Activated CD8-positive, alpha-beta memory T cell treated with anti-CD3 and anti-CD28 coated beads, Interleukin-2, amount 50 U/mL, for 24 hours (primary cell): ENCODE measurements around the gene CD55.

Experiments used
- DNase-seq: peaks from one replicate; pipeline ENCODE4 v3.0.0-alpha.2; 2020; ENCODE audit errors: extremely low read depth

The CD55 gene

DNA sequence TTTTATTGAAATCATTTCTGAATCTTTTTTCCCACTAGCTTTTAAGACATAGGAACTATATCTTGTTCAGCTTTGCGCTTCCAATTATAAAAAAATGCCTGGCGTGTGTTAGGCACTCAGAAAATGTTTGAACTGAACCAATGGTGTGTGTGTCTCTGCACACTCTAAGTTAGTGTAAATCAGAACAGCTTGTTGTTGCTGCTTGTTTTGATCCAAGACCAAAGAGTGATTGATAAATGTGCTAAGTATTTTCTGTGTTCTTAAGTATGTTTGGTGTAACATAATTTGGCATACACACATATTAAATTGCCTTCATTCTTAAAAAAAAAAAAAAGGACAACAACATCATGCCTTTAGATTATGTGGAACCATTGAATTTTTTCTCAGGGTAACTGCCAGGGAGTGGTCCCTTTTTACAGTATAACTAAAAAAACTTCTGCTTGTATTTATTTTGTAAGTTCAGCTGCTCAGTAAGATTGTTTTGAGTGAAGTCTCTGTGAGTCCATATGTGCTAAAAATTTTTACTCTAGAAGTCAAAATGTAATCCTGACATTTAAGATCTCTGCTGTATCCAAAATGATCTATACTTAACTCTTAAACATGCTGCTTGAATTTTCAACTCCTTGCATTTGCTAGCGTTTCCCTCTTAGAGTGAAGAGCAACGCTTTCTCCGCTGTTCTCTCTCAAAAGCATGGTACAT lies 8.7 kb downstream of the CD55 start:
- no peak for DNase-seq

DNA sequence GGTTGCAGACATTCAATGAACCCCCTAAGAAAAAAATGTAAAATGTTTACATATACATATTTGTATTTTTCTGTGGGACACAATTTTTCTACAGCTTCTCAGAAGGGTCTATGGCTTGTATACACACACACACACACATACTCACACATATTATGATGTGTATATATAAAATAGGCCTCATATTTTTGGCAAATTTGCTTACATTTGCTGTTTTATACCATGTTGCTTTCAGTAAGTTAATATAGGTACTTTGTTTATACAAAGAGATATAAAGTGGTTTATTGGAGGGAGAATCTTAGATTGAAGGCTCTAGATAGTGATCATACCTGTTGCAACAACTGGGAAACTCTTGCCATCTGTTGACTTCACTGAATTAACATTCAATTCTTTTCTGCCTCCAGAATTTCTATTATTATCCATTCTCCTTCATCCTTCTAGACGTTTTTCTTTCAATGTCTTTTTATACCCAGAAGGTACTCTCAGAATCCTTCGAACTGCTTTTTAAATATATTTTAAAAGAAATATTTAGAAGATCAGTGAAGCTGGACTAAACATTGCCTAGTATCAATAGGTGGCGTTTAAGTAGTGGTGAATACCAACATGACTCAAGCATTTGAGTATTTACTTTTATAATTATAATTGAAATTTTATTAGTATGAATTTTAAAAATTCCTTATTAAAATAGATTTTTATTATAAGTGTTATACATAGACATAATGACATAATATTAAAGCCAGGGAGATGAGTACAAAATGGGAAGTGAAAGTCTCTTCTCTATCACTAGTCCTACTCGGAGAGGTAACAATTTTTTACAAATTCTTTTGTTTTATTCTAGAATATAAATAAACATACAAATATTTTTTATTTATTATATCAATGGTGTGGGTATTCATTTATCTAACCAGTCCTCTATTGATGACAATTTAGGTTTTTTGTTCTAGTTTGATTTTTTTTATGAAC lies 10.2 kb downstream of the CD55 start:
- DNase-seq, result no peak

DNA sequence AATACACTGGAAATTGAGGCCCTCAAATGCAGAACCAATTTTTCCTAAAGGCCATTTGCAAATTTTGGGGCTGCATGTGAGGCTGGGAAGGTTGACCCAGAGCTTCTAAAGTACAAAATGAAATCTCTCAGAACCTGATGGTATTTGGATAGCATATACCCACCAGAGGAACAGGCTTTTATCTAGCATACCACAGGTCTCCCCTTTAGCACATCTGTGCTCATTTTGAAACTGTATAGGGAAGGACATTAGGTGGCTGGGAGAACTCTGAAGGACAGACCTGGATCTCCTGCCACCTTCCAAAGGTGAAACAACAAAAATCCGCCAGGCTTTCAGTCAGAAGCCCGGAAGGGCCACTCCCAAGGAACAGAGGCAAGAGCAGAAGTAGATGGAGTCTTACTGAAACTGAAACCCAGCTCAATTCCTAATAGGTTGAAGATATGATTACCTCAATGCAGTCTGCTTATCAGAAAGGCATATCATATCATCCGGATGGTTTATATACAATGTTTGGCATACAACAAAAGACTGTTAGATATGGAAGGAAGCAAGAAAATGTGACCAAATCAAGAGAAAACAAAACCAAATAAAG lies 11.6 kb downstream of the CD55 start:
- no peak for DNase-seq

DNA sequence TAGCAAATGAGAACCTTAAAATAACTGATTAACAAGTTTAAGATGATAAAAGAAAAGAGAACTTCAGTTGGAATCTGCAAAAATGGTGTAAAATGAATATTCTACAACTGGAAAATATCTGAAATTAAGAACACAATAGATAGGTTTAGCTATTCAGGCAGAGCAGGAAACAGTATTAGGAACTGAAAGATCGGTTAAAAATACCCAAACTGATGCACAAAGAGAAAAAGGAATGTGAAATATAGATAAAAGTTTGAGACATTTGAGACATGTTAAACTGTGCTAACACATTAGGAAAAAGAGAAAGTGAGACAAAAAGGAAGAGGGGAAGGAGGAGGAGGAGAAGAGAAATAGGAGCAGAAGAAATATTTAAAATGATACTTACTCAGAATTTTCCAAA lies 12.1 kb downstream of the CD55 start:
- DNase-seq, result no peak

DNA sequence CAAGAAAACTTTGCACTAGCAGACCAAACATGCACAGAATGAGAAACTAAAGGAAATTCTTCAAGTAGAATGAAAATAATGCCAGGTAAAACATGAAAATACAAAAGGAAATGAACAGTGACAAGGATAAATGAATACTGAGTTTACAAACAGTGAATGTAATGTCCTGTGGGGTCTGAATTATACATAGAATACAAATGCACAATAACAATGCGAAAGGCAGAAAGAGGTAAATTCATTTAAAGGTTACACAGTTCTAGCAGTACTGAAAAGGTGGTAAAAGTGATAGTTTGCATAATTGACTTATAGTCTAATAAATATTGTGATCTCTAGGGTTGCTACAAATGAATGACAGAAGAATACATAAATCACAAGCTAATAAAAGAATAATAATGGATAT lies 12.9 kb downstream of the CD55 start:
- no peak for DNase-seq

DNA sequence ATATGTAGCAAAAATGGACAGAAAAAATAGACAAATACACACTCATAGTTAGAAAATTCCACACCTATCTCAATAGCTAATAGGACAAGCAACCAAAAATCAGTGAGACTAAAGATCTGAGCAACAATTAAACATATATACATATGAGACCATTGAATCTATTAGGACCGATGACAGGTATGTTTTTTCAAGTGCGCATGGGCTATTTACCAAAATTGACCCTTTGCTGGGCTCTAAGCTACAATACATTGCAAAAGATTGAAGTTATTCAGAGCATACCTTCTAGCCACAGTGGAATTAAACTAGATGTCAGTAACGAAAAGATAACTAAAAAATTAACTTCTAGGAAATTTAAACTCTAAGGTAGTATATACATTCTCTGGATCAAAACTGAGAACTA lies 13.7 kb downstream of the CD55 start:
- no peak for DNase-seq

DNA sequence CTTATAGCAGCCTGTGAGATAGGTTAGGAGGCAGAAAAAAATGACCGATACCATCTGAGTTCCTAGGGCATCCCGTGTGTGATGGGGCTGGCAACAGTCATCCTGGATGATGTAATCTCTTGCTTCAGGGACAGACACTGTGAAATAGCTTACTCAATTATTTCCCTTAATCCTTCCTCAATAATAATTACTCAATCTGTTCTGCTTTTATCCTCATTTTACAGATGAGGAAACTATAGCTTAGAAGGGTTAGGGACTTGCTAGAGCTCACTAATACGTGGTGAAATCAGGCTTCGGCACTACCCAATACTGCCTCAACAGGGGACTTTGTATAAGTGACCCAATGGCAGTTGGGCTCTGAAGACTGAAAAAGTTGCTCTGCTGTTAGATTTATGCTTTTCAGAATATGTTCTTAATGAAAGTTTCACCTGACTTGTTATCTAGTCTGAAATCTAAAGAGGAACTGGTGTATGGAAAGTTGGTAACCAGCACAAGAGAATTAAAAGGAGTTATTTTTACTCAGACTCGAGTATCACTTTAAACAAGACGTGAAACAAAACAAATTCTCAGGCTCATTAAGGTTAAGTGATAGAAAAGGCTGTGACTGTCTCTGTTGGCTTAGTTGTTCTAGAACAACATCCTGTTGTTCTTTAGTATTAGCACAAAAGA lies 14.4 kb downstream of the CD55 start:
- no peak for DNase-seq

DNA sequence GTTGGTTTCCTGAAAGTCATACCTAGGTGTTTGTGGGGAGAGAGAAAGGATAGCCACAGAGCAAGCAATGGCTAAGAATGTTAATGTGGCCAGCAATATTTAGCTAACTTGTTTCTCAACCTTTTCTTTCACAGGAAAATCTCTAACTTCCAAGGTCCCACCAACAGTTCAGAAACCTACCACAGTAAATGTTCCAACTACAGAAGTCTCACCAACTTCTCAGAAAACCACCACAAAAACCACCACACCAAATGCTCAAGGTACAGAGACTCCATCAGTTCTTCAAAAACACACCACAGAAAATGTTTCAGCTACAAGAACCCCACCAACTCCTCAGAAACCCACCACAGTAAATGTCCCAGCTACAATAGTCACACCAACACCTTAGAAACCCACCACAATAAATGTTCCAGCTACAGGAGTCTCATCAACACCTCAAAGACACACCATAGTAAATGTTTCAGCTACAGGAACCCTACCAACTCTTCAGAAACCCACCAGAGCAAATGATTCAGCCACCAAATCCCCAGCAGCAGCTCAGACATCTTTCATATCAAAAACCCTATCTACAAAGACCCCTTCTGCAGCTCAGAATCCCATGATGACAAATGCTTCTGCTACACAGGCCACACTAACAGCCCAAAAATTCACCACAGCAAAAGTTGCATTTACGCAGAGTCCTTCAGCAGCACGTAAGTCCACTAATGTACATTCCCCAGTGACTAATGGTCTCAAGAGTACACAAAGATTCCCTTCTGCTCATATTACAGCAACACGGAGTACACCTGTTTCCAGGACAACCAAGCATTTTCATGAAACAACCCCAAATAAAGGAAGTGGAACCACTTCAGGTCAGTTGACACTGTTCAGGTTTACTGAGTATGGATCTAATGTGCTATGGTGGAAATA lies 15.3 kb downstream of the CD55 start:
- no peak for DNase-seq

DNA sequence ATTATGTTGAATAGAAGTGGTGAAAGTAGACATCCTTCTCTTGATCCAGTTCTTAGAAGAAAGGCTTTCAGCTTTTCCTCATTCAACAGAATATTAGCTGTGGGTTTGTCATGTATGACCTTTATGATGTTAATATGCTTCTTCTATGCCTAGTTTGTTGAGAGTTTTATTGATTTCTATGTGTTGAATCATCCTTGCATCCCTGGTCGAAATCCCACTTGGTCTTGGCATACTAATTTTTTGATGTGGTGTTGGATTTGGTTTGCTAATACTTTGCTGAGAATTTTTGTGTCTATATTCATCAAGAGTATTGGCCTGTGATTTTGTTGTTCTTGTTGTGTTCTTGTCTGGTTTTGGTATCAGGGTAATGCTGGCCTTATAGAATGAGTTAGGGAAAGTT lies 20.9 kb downstream of the CD55 start:
- DNase-seq, result no peak

DNA sequence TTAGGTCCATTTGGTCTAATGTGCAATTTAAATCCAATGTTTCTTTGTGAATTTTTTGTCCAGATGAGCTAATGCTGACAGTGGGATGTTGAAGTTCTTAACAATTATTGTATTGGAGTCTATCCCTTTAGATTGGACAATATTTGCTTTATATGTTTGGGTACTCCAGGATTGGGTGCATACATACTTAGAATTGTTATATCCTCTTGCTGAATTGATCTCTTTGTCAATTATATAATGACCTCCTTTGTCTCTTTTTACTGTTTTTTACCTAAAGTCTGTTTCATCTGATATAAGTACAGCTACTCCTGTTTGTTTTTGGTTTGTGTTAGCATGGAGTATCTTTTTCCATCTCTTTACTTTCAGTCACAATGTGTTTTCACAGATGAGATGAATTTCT lies 22.2 kb downstream of the CD55 start:
- DNase-seq, result no peak

DNA sequence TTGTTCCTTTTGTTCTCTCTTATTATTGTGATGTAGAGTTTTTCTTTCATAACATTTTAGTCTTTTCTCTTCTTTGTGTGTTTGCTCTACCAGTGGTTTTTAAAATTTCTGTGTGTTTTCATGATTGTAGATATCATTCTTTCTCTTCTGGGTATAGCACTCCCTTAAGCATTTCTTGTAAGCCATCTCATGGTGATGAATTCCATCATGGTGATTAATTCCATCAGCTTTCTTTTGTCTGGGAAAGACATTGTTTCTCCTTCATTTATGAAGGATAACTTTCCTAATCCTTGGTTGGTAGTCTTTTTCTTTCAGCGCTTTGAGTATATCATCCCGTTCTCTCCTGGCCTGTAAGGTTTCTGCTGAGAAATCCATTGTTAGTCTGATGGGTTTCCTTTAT lies 22.7 kb downstream of the CD55 start:
- no peak for DNase-seq

DNA sequence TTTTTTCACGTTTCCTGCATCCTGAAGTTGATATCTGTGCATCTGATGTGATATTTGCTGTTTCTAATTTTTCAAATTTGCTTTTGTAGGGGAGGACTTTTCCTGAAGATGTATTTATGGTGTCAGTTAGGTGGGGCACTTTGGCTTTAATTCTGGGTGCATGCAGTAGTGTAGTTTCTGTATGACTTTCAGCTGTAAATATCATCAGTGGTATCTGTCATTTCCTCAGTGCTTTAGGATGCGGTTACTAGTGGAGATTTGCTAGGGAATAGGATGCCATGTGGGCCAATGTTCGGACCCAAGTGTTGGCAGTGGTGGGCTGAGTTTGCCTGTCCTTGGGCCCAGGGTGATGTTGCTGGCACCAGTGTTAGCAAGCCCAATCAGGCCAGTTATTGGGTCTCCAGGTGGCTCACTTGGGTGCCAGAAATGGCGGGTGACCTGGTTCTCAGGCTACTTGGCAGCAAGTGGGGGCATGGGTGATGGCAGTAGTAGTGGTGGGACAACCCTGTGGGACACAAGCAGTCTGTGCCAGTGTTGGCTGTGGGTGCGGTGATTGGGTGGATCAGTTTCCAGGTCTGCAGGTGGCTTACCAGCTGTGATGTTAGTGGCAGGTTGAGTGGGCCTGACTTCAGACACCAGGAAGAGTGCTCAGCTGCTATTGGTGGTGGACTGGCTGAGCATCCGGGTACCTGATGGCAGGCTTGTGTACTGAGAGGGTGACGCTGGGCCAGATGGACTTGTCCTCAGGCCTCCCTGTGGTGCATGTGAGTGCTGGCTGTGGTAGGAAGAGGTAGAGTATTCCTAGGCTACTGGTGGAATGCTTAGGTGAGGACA lies 24.4 kb downstream of the CD55 start:
- no peak for DNase-seq

DNA sequence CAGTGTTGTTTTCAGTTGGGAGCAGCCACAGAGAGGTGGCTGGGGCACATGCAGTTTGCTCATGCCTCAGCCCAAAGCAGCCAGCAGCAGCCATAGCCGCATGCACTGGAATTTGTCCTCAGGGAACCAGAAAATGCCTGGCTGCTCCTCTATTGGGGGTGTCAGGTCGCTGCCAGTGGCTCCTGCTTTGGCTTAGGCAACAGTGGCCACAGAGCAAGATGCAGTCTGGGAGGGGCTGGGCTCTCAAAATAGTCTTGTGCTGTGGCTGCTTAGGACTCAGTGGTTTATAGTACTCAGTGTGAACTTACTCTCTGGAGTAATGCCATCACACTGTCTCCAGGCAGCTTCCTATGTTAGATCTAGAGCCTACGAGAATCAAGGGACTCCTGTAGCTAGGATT lies 25.0 kb downstream of the CD55 start:
- DNase-seq, result no peak

DNA sequence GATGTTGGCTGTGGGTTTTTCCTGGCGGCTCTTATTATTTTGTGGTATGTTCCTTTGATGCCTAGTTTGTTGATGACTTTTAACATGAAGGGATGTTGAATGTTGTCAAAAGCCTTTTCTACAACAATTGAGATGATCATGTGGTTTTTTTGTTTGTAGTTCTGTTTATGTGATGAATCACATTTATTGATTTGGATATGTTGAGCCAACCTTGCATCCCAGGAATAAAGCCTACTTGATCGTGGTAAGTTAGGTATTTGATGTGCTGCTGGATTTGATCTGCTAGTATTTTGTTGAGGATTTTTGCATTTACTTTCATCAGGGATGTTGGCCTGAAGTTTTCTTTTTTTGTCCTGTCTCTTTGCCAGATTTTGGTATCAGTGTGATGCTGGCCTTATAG lies 28.5 kb downstream of the CD55 start:
- DNase-seq, result no peak

DNA sequence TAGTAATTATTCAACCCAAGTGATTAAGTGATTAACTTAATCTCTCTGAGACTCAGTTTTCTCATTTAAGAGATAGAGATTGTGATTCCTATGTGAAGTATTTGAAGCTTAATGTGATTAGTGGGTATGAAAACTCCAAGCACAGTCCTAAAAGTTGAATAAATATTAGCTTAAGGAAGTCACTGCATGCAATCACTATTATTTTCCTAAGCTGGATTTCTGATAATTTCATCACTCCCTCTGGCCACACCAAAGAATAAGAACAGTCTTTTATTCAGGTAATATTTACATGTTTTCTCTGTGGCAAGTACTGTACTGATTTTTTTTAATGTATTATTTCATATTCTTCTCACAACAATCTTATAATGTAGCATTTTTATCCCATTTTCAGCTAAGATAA lies 31.1 kb downstream of the CD55 start:
- DNase-seq, result no peak

DNA sequence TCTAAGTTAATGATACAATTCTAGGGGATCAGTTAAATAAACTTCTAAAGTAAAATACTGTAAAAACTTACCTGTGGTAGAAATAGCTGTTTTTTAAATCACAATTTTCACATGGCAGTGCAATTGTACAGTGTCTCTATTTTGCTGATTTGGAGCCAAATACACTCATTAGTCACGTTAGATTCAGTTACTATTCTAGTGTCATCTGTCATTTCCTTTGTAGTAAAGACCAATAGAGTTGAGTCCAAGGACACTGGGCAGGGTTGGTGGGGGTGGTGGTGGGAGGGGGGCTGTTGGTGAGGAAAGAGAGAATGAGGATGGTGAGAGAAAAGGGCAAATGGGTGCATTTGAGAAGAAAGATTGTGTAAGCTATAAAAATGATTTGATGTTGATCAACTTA lies 33.6 kb downstream of the CD55 start:
- DNase-seq, result no peak

DNA sequence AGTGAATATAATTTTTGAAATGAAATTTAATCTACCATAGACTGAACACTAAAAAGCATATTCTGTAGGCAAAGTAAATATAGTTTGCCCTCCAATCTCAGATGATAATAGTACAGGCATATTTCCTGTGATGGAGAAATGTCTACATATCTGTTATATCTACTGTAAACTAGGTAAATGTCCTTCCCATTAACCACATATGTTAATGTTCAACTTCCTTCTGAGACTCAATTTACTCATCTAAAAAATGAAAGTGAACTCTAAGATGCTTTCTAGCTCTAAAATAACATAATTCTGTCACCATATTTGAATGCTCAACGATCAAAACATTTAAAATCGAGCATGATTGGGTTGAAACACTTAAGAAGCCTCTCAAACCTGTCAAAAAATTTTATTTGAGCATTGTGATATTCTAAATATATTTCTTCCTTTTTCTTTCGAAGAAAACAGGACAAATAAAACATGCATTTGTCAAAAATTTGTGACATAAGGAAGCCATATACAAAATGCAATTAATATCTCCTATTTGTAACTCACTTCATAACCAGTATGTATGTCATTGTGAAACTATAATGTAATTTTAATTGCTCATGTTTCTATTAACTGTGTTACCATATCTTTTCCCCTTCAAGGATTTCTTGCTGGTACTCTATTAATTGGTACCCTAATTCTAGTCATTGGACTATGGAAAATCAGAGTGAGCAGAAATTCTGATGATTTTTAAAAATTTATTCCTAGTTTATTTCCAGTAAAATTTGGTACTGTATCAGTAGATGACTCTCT lies 34.2 kb downstream of the CD55 start:
- no peak for DNase-seq

DNA sequence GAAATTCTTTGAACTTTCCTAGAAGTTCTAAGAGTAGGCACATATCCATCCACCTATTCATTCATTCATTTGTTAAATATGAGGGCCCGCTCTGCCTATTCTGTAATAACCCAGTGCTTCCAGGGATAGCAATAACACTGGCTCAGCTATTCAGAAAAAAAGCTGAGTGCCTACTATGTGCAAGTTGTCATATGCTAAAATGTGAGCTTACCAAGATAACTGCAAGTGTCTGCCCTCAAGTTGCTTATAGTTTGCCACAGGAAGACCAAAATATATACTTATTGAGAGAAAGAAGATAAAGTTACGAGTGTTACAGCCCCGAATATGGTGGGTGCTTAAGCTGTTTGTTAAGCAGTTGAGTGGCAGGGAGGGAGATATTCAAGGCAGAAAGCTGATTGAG lies 39.6 kb downstream of the CD55 start:
- no peak for DNase-seq

DNA sequence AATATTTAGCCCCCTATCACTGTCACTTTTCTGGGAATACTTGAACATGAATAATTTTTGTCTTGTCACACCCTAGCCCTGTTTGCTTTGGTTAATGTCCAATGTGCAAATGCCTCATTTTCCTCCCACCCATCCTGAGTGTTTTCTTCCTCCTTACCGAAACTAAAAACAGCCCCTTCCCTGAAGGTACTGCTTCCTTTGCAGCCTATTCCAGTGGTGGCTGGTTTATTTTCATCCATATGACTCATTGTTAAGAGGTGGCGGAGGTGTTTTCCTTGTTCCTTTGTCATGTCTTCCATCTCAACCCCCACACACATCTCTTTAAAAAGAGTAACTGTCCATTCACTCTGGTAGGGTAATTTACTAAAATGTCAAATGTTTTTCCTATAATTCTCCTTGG lies 40.4 kb downstream of the CD55 start:
- no peak for DNase-seq
